HepG2 (cell line): ENCODE results near the gene MYL4. TPM values are rescaled to one million over a fixed set of nuclear protein-coding genes. Genes with fewer than 3 reads are reported as not detected.

Experiments used
- ATAC-seq: fragments of 200-7000 bp; cut with Tn5 transposase; 3 replicates; pipeline ENCODE4 v1.9.1; 2020; ENCODE audit warnings: mild to moderate bottlenecking, moderate library complexity
- BruUV-seq: library from RNA; stranded (reverse); fragments of 400-500 nt; replicated peaks from 2 replicates; lab custom pipeline; 2021; lab: Mats Ljungman, UMichigan
- CTCF ChIA-PET: fragments of 300-600 bp; formaldehyde crosslinking; extraction: SDS; loops from one replicate; lab custom pipeline; 2021; ENCODE audit warnings: low total read pairs, inconsistent platforms, low intra/inter-chr PET ratio; lab: Yijun Ruan, JAX
- POLR2A ChIA-PET: fragments of 350-600 bp; sonication (Branson Sonifier 250); formaldehyde crosslinking; loops from one replicate; lab custom pipeline; 2020; ENCODE audit warnings: antibody characterized with exemption, inconsistent platforms; lab: Yijun Ruan, JAX
- DNase-seq: peaks from one replicate; pipeline ENCODE4 v3.0.0-alpha.2; 2015; ENCODE audit warnings: low spot score
- FAIRE-seq: peaks from 3 replicates; lab custom pipeline; 2011; peaks lifted over from hg19 to GRCh38; lab: Jason Lieb, UNC
- H2AFZ ChIP-seq: one replicate; pipeline ENCODE4 v1.6.1; 2011; ENCODE audit warnings: low read length, inconsistent platforms
- H3K27ac ChIP-seq: fragments of 300-600 bp; 3 replicates; pipeline ENCODE4 v1.8.0; 2011; ENCODE audit warnings: mixed run types, mild to moderate bottlenecking, mixed read lengths, low read length, inconsistent platforms; ENCODE audit not compliant: insufficient read depth; ENCODE audit errors: extremely low read length
- H3K27me3 ChIP-seq, 2 experiments: fragments of 200-600 bp in 1 of 2; 2 replicates in 1 of 2; 3 replicates in 1 of 2; pipeline versions ENCODE4 v1.6.0 to v1.8.0; 2011; ENCODE audit warnings: low read length in 2 of 2, mild to moderate bottlenecking in 2 of 2, moderate library complexity in 2 of 2, inconsistent platforms in 1 of 2; ENCODE audit not compliant: insufficient read depth in 2 of 2, control insufficient read depth in 1 of 2
- H3K36me3 ChIP-seq, 2 experiments: fragments of 200-600 bp in 1 of 2; replicated peaks in 1 of 2; 2 replicates in 1 of 2; 3 replicates in 1 of 2; pipeline versions ENCODE4 v1.5.1 to v1.8.0; 2011; ENCODE audit warnings: low read length in 2 of 2, inconsistent platforms in 1 of 2; ENCODE audit not compliant: insufficient read depth in 2 of 2, control insufficient read depth in 1 of 2
- H3K4me1 ChIP-seq: 2 replicates; pipeline ENCODE4 v1.5.1; 2012; ENCODE audit warnings: low read length, inconsistent platforms; ENCODE audit not compliant: insufficient read depth
- H3K4me2 ChIP-seq: 2 replicates; pipeline ENCODE4 v1.6.0; 2011; ENCODE audit warnings: low read depth, low read length, inconsistent platforms
- H3K4me3 ChIP-seq, 3 experiments: fragments of 200-600 bp in 1 of 3; sonication (generic), shearing (Covaris generic) in 1 of 3; replicated peaks in 1 of 3; 2 replicates each; pipeline ENCODE4 v1.5.1; 2011 to 2016; ENCODE audit warnings: low read length in 3 of 3, inconsistent platforms in 2 of 3, low read depth in 2 of 3, mild to moderate bottlenecking in 2 of 3, control low read depth in 1 of 3, mixed read lengths in 1 of 3; ENCODE audit not compliant: insufficient read depth in 1 of 3
- H3K79me2 ChIP-seq: one replicate; pipeline ENCODE4 v1.6.1; 2011; ENCODE audit warnings: low read length, inconsistent platforms; ENCODE audit not compliant: insufficient read depth
- H3K9ac ChIP-seq: 2 replicates; pipeline ENCODE4 v1.6.0; 2011; ENCODE audit warnings: mild to moderate bottlenecking, low read depth, low read length, inconsistent platforms; ENCODE audit not compliant: insufficient read depth
- H3K9me3 ChIP-seq: 2 replicates; pipeline ENCODE4 v1.5.1; 2012; ENCODE audit warnings: mild to moderate bottlenecking, low read length
- H4K20me1 ChIP-seq: 2 replicates; pipeline ENCODE4 v1.6.0; 2011; ENCODE audit warnings: inconsistent platforms, mild to moderate bottlenecking, low read length, moderate library complexity; ENCODE audit not compliant: insufficient read depth
- ARID5B ChIP-seq: IDR thresholded peaks from 2 replicates; pipeline ENCODE4 v1.4.0; 2020; ENCODE audit warnings: mild to moderate bottlenecking, missing genetic modification reagents
- BCL6 ChIP-seq: IDR thresholded peaks from 2 replicates; pipeline ENCODE4 v1.6.1; 2016; ENCODE audit warnings: missing genetic modification reagents, missing compliant biosample characterization
- FOXA1 ChIP-seq, 2 experiments: fragments of 450-650 bp in 1 of 2; sonication (generic) in 1 of 2; formaldehyde crosslinking in 1 of 2; IDR thresholded peaks; 2 replicates each; pipeline versions ENCODE4 v1.4.0 to v1.6.1; 2016 to 2020; ENCODE audit warnings: missing genetic modification reagents in 1 of 2
- HNF1B ChIP-seq: sonication (generic); formaldehyde crosslinking; IDR thresholded peaks from 2 replicates; pipeline ENCODE4 v1.5.1; 2020; ENCODE audit warnings: mild to moderate bottlenecking, moderate library complexity, missing genetic modification reagents
- KDM5B ChIP-seq: sonication (generic); formaldehyde crosslinking; IDR thresholded peaks from 2 replicates; pipeline ENCODE4 v1.4.0; 2020; ENCODE audit warnings: missing genetic modification reagents, mild to moderate bottlenecking, borderline replicate concordance
- RARA ChIP-seq: IDR thresholded peaks from 2 replicates; pipeline ENCODE4 v1.6.1; 2016; ENCODE audit warnings: missing genetic modification reagents, missing compliant biosample characterization
- TBX3 ChIP-seq: fragments of 450-650 bp; IDR thresholded peaks from 2 replicates; pipeline ENCODE4 v1.6.1; 2017; ENCODE audit warnings: antibody characterized with exemption, mild to moderate bottlenecking, inconsistent platforms, borderline replicate concordance
- ZFY ChIP-seq: sonication (generic); formaldehyde crosslinking; IDR thresholded peaks from 2 replicates; pipeline ENCODE4 v1.4.0; 2020; ENCODE audit warnings: missing genetic modification reagents
- ZNF512 ChIP-seq: sonication (generic); formaldehyde crosslinking; IDR thresholded peaks from 2 replicates; pipeline ENCODE4 v1.4.0; 2020; ENCODE audit warnings: mild to moderate bottlenecking, missing genetic modification reagents
- ZNF577 ChIP-seq: sonication (generic); formaldehyde crosslinking; IDR thresholded peaks from 2 replicates; pipeline ENCODE4 v1.4.0; 2020; ENCODE audit warnings: mild to moderate bottlenecking, low read depth, missing genetic modification reagents, borderline replicate concordance
- ZNF703 ChIP-seq: sonication (generic); formaldehyde crosslinking; IDR thresholded peaks from 2 replicates; pipeline ENCODE4 v1.5.1; 2020; ENCODE audit warnings: missing genetic modification reagents, mild to moderate bottlenecking, moderate library complexity, borderline replicate concordance
- ZNF710 ChIP-seq: sonication (generic); formaldehyde crosslinking; IDR thresholded peaks from 2 replicates; pipeline ENCODE4 v1.5.0; 2020; ENCODE audit warnings: mild to moderate bottlenecking, missing genetic modification reagents, borderline replicate concordance
- ZNF841 ChIP-seq: sonication (generic); formaldehyde crosslinking; IDR thresholded peaks from 2 replicates; pipeline ENCODE4 v1.8.1; 2023; ENCODE audit warnings: missing genetic modification reagents, borderline replicate concordance
- ZNF883 ChIP-seq: sonication (generic); formaldehyde crosslinking; IDR thresholded peaks from 2 replicates; pipeline ENCODE4 v1.5.1; 2020; ENCODE audit warnings: mild to moderate bottlenecking, missing genetic modification reagents; ENCODE audit errors: not compliant biosample characterization
- WGBS: methylation state at CpG from one replicate; pipeline ENCODE4 v1.1.6; 2017; ENCODE audit warnings: low lambda C conversion rate; 5-methylcytosine and 5-hydroxymethylcytosine counted together
- in situ Hi-C: cut with HindIII; loops from 2 replicates; pipeline ENCODE4 v1.10.0; 2017; ENCODE audit warnings: low pct_unique_long_range_greater_than_20kb; ENCODE audit not compliant: extremely low pct_ligation_motif_present
- intact Hi-C: fragments of 100-400 bp; cut with micrococcal nuclease; formaldehyde crosslinking; loops from one replicate; pipeline ENCODE4 v1.10.0; 2022; ENCODE audit not compliant: unreplicated experiment
- polyA plus RNA-seq, 8 experiments: library from polyadenylated mRNA; depleted of rRNA in 3 of 8; stranded (reverse) in 7 of 8; unstranded in 1 of 8; fragments of >200 nt; fragmentation: Illumina TruSeq in 4 of 8; extraction: Trizol in 4 of 8; gene quantifications; 2 replicates each; pipeline versions ENCODE4 v1.2.1 to v1.2.3, GENCODE V29; 2011 to 2016; ENCODE audit warnings: low read depth in 4 of 8, missing spikeins in 1 of 8, mixed read lengths in 1 of 8; ENCODE audit not compliant: insufficient read depth in 1 of 8
- total RNA-seq, 5 experiments: library from RNA; depleted of rRNA; stranded (reverse); fragments of >200 nt; fragmentation: Illumina TruSeq; extraction: Trizol; gene quantifications; 2 replicates each; pipeline ENCODE4 v1.2.3, GENCODE V29; 2016; ENCODE audit warnings: low read depth in 1 of 5

MYL4 gene
- total and polyA plus RNA-seq, 2 of the 13 experiments (the other 11 are each of a cell fraction or from before 2014, with no cell fraction given): not detected

GRCh38 chr17:47252209-47252608 is 43.1 kb downstream of the MYL4 start:
- Histone ChIP-seq H3K4me2 (peak overlapping the region; percentile 58), H3K4me3 (peak overlapping the region in 1 of 3 experiments; percentile 3; a peak in 2 of 6 replicates), H3K9ac (no peak overlapping the region), H3K4me1 (peaks cover 30% of the 10 kb centered on the region), H3K27me3 (peaks cover 0 to 13% of the 10 kb centered on the region in 2 experiments; a peak in 4 of 5 replicates), H4K20me1 (no peaks in the 10 kb centered on the region), H3K79me2 (no peaks in the 10 kb centered on the region), H3K36me3 (no peaks in the 10 kb centered on the region), H2AFZ (peak overlapping the region; percentile 35), H3K9me3 (no peaks in the 10 kb centered on the region), H3K27ac (peak overlapping the region; percentile 19)
- ChIA-PET CTCF (no interaction called here), POLR2A (interaction anchor here (1.1 to 1.6 kb wide), 2 partner anchors 12 to 39 kb away, joined by 4 to 5 read pairs; no protein-coding TSS in a partner anchor)
- intact Hi-C loops: loop anchor here (2.0 kb wide), 1 partner anchor 43 kb away; no protein-coding TSS in a partner anchor
- WGBS: 0% methylated on average over 1 of the region's 1 CpG
- in situ Hi-C loops: no loop called here
- peak; percentile 84 for ATAC-seq
- peak; percentile 85 for FAIRE-seq
- no TSS peak for BruUV-seq
- DNase-seq: peak; percentile 81
- TF ChIP-seq FOXA1 (IDR thresholded peaks at IDR 0.05) (no peak), FOXA1 (CRISPR knock-in tag; IDR thresholded peaks at IDR 0.05) (peak; percentile 53), ARID5B (peak; percentile 59; the same call in 1 of the 2 replicates), ZFY (CRISPR knock-in tag) (peak; percentile 63), ZNF577 (CRISPR knock-in tag) (no peak), BCL6 (CRISPR knock-in tag) (0 out of 2 replicates have a peak, but pooled peaks have one; percentile 8), TBX3 (no peak), ZNF841 (CRISPR knock-in tag) (no peak), ZNF512 (CRISPR knock-in tag) (no peak), ZNF710 (CRISPR knock-in tag) (peak; percentile 45; the same call in 1 of the 2 replicates), KDM5B (CRISPR knock-in tag) (no peak), ZNF703 (CRISPR knock-in tag) (no peak), ZNF883 (CRISPR knock-in tag) (peak; percentile 52), RARA (peak; percentile 34; the same call in 1 of the 2 replicates), HNF1B (CRISPR knock-in tag) (peak; percentile 29; the same call in 1 of the 2 replicates)
